HTERT RPE-1 (cell line): ENCODE measurements around the gene PLCB2.

Experiments used
- in situ Hi-C: fragments of 300-500 bp; cut with MboI; formaldehyde crosslinking; loops from 4 replicates; pipeline ENCODE4 v1.14.3; 2020; ENCODE audit warnings: low sequenced_read_pairs

PLCB2 gene

DNA sequence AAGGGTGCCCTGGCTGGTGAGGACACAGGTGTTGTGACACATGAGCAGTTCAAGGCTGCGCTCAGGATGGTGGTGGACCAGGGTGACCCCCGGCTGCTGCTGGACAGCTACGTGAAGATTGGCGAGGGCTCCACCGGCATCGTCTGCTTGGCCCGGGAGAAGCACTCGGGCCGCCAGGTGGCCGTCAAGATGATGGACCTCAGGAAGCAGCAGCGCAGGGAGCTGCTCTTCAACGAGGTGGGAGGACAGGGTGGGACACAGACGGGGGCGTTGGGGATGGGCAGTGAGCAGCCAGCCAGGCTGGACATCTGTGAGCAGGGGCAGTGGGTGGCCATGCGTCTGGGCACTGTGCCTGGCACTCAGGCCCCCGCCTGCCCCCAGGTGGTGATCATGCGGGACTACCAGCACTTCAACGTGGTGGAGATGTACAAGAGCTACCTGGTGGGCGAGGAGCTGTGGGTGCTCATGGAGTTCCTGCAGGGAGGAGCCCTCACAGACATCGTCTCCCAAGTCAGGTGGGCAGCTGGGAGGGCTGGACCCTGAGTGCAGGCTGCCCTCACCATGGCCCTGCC, 35.2 kb downstream of the PLCB2 start:
- in situ Hi-C loops, result no loop called here

DNA sequence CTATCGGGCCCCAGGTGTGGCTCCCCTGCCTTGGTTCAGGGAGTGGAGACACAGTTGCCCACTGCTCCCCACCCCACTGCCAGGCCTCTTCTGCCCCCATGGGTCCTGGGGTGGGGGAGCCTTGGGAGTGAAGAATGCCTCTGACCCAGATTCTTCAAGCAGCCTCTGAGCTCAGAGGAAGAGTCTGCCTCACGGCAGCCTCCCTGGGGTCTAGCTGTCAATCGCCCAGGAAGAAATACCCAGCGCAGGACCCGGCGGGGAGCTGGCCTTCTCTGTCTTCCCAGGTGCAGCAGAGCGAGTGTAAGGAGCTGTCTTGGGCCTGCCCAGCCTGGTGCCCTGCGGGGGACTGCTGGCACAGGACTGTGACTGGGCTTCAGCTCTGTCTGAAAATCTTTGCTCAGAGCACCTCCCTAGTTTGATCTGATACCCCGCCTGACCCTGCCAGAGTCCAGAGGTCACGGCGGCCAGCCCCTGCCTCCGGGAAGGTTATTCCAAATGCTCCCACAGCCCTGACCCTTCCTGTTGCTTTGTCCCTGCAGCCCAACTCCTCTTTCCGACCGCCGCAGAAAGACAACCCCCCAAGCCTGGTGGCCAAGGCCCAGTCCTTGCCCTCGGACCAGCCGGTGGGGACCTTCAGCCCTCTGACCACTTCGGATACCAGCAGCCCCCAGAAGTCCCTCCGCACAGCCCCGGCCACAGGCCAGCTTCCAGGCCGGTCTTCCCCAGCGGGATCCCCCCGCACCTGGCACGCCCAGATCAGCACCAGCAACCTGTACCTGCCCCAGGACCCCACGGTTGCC, 35.9 kb downstream of the PLCB2 start:
- in situ Hi-C loops, result no loop called here

DNA sequence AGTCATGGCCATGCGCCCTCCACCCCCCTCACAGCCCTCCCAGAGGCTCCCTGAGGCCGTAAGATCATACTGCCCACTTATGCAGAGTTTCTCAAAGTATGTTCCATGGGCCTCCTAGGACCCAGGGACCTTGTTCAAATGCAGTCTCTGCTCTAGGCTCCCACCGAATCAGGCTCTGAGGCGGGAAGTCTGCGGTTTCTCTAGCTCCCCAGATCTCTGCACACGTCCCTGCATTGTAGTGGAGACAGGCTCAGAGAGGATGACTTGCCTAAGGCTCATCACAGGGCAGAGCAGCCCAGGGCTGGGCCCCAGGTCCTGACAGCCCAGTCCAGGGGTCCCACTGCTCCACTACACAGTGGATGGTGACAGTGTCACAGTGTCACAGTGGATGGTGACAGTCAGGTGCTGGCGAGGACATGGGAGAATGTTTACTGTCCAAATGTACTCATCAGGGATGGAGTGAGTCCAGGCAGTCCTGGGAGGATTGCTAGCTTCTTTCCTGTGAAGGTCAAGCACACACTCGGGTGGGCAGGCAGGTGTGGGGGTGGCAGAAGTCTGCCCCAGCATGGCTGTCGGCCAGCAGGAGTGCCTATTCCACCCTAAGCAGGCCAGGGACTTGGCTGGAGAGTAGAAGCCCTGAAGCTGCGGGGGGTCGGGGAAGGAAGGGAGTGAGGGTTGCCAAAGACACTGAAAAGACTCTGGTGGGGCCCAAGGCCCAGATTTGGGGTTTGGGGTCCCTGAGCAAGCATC, 37.3 kb downstream of the PLCB2 start:
- in situ Hi-C loops, result no loop called here

DNA sequence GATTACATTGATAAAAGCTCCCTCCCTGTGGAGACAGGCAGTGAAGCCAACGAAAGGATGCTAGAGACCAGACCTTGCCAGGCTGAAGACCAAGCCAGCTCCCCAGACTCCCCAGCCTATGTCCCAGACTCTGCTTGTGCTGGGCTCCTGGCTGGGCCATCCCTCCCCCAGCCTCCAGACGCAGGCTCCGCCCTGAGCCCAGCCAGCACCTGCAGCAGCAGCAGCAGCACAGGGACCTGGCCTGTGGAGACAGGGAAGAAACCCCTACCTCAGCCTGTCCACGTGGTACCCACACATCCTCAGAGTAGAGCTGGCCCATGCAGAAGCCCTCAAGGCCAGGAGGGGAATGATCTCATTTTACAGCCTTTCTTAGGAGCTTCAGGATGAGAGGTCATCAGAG, 38.1 kb downstream of the PLCB2 start:
- in situ Hi-C loops, result no loop called here

DNA sequence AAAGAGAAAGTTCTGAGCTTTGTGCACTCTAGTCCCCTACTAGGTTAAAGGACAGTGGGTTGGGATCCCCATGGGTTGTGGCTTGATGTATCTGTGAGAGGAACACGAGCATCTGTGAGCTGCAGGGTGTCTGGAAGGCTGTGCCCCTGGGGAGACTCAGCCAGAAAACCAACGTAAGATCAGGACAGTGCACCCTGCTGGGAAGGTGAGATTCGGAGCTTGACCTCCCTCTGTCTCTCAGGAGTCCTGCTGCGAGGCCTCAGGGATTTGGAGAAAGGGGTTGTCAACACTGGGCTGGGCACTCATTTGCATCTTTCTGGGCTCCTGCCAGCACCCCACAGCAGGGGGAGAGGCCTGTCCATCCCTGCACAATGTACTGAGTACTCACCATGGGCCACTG, 40.1 kb downstream of the PLCB2 start:
- in situ Hi-C loops, result no loop called here

DNA sequence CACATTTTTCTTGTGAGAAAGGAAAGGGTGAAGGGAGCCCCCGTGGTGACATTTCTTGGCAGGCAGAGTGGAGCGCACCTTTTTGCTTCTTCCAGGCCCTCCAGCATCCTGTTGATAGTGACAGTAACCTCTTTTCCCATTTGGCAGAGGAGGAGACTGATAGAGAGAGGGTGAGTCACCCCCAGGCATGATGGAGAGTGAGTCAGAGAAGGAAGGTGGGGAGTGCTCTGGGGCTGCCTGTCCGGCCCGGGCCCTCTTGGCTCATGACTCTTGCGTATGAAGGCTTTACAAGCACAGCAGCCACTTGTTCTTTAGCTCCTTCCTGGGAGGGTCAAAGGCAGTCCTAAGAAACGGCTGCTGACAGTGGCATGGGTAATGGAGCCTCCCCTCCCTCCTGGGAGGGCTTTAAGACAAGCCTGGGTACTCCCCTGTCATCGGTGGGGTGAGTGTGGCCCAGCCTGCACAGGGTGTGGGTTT, 40.9 kb downstream of the PLCB2 start:
- in situ Hi-C loops, result no loop called here

DNA sequence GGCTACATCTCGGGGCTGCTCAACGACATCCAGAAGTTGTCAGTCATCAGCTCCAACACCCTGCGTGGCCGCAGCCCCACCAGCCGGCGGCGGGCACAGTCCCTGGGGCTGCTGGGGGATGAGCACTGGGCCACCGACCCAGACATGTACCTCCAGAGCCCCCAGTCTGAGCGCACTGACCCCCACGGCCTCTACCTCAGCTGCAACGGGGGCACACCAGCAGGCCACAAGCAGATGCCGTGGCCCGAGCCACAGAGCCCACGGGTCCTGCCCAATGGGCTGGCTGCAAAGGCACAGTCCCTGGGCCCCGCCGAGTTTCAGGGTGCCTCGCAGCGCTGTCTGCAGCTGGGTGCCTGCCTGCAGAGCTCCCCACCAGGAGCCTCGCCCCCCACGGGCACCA, 41.9 kb downstream of the PLCB2 start:
- in situ Hi-C loops, result no loop called here

DNA sequence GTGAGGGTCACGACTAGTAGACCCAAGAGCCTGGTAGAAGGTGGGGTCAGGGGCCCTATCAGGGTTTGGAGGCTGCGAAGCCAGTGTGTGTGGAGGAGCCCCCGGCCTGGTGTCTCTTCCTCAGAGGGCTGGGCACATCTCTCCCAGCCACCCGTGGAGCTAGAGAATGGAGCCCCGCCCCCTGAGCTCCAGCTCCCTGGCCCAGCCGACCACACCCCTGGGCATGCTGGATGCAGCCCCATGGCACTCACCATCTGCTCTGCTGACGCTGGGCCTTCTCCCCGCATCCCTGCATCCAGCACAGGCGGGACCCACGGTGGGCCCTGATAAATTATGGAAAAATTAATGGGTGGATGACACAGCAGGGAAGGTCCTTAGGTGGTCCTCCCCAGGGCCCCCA, 42.4 kb downstream of the PLCB2 start:
- in situ Hi-C loops, result no loop called here

DNA sequence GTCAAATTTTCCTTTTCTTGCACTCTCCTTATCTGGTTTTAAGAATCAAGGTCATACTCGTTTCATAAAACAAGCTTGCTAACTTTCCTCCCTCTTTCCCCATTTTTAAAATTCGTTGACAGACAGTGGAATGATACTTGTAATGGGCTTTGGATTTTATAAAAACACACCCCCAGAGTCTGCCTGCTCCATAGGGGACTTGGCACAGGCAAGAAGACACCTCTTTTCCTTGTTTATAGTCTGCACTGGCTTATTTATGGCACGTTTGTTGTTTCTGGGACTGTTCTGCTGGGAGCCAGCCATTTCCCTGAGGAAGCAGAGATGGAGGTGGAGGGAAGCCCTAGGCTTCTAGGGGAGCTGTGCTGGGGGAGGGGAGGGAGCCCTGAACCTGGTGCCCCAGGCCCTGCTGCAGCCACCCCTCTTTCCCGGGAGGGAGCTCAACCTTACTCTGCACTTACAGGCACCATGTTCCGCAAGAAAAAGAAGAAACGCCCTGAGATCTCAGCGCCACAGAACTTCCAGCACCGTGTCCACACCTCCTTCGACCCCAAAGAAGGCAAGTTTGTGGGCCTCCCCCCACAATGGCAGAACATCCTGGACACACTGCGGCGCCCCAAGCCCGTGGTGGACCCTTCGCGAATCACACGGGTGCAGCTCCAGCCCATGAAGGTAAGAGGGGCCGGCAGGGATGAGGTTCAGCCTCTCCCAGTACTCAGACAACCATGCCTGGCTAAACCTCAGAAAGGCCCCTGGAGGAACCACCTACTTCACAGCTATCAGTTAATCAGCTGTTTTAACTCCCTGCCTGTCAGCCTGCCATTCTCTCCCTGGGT, 43.2 kb downstream of the PLCB2 start:
- in situ Hi-C loops, result no loop called here

DNA sequence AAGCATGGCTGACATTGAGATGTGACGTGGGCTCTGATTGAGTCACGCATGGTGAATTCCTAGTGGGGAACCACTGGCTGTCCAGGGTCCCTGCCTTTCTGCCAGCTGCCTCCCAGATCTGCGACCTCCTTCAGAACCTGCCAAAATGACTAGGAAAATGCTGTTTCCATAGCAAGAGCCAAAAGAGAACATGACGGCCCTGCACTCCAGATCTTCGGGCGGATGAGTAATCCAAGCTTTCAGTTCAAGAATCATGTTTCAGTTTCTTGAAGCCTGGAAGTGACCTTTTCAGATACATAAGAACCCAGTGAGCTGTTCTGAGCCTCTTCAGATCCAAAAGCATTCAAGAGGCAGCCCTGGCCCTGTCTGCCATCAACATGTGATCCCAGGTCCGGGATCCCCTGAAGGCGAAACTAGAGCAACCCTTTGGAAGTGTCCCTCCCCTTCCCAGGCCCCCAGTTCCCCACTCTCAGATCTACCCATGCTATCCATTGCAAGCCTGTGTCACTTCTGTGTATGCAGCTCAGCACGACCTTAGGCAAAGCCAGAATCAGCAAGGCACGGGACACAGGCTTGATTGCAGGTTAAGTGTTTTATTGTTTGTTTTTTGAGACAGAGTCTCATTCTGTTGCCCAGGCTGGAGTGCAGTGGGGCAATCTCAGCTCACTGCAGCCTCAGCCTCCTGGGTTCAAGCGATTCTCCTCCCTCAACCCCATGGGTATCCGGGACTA, 44.5 kb downstream of the PLCB2 start:
- in situ Hi-C loops, result no loop called here

DNA sequence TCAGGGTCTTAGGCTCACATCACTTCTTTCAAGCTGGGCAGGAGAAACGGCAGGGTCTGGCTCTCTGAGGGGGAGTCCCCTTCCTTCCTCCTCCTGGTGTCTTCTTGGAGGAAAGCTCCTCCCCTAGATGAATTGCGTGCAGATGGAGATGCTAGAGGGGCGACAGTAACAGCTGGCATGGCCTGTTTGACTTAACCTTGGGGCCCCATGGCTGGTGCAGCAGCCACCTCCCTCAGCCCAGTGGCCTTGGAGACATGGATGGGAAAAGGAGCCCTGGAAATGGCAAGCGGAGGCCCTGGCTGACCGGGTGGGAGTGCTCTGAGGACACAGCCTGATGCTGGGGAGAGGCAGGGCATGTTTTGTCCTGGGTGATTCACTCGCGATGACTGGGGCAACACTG, 48.7 kb downstream of the PLCB2 start:
- in situ Hi-C loops, result no loop called here

DNA sequence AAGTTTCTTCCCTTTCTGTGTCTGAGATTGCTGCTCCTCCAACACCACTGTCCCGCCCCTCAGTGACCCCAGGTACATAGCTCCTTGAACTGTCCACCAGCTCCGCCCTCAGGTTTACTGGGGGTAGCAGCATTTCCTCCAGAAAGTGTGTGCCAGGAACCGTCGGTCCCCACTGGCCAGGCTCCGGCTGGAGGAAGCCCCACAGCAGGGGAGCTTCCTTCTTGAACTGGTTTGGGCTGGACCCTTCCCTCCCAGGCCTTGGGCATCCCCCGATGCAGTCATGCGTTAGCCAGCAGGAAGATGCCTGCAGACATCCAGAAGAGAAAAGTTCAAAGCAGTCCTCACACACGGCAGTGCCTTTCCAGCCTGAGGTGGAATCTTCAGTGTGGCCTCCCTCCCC, 49.2 kb downstream of the PLCB2 start:
- in situ Hi-C loops, result no loop called here

DNA sequence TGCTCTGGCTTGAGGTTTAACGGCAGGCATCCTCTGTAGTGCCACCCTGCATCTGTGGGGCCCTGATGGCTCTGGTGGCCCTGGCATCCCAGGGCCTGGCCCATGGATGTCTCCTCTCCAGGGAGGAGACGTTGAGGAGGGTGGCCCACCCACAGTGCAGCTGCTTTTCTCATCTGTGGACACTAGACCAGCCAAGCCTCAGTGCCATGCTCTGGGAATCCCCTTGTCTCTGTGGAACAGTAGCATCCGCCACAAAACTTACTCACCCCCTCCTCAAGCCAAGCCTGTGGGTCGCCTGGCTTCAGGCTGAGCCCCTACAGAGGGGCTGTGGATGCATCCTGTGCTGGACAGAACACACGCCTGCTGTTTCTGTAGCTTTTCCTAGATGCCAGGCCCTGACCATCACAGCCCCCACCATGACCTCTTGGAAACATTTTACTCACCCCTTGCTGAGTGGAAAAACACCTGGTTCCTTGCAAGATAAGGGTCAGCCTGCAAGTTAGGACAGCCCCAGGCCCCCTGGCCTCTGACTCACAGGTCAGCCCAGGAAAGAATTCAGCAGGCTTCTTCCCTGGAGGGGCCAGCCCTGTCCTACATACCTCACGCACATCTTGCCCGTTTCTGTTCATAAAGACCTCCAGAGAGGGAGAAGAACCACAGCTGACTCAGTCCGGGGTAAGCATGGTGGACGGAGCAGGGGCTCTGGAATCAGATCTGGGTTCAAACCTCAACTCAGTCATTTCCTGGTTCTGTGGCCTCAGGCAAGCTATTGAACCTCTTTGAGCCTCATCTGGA, 49.9 kb downstream of the PLCB2 start:
- in situ Hi-C loops, result no loop called here

DNA sequence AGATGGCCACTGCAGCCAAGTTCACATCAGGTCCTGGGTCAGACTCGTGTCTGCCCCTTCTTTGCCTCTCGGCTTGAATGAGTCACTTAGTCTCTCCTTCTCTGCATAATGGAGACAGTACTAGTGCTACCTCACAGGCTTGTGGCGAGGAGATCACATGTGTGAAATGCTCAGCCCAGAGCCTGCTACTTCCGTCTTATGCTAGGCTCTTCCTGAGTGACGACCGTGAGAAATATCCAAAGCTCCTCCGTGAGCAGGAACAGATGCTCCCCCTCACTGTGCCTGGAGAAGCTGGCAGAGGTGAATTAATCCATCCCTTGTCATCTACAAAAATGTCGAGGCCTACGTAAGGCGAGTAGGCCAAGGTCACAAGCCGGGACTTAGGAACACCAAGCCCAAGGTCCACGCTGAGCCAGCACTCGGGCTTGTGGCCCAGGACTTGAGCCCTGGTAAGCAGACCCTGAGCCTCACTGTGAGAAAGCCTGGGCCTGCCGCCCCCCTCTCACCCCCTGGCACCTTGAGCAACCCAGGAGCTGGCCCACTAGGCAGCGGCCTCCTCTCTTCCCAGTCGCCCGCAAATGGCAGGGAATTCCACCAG, 51.0 kb downstream of the PLCB2 start:
- in situ Hi-C loops, result no loop called here

DNA sequence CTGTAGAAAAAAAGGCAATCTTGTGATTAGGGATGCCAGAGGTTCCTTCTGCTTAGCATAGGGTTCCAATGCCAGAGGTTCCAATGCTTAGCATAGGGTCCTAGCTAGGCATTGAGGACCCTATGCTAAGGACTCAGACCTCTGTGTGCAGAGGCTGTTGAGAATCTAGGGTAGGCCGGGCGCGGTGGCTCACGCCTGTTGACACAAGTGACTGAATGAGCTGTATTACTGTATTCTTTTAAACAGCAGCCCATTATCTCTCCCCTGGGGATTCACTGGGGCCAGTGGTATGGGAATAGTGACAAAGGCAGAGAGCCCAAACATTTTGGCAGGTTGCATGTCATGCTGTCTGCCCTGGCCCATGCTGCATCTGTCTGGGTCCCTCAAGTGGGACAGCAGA, 52.7 kb downstream of the PLCB2 start:
- in situ Hi-C loops, result no loop called here

DNA sequence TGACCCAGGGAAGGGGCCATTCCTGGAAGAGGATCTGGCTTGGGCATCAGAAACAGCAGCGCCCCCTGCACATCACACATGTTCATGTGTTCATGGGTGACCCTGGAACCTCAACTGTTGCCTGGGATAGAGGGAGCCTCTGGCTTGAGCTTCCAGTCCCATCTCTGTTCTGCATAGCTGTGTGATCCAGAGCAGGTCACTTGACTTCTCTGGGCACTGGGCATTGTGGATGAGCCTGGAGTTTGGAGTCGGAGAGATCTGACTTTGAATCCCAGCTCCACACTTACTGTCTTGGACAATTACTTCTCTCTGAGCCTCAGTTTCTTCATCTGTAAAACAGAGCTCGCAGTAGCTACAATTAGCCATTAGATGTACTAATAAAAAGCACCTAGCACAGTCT, 53.3 kb downstream of the PLCB2 start:
- in situ Hi-C loops, result no loop called here

DNA sequence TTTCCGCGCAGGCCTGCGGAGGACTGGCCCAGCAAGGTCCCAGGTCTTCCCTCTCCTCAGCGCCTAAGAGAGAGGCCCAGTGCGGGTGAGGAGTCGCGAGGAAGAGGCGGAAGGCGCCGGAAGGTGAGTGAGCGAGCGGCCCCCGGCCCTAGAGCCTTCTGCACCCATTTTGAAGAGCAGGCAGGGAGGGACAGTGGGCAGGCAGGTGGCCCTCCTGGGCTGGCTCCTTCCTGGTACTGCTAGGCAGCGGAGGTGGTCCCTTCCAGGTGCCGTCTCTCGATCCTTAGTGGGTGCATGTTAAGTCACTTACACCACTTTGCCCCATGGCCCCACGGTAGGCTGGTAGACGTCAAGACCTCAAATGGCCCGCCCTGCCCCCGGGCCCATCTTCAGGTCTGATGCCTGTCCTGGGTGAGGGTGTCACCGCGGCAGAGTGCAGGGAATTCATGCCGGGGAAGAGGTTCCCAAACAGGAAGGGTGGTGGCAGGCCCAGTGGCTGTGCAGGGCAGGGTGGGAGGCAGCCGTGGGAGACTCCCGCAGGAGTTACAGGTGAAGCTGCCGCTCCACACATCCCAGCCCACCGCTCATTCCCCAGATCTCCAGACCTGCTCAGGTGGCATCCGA, 54.5 kb downstream of the PLCB2 start:
- in situ Hi-C loops, result no loop called here

DNA sequence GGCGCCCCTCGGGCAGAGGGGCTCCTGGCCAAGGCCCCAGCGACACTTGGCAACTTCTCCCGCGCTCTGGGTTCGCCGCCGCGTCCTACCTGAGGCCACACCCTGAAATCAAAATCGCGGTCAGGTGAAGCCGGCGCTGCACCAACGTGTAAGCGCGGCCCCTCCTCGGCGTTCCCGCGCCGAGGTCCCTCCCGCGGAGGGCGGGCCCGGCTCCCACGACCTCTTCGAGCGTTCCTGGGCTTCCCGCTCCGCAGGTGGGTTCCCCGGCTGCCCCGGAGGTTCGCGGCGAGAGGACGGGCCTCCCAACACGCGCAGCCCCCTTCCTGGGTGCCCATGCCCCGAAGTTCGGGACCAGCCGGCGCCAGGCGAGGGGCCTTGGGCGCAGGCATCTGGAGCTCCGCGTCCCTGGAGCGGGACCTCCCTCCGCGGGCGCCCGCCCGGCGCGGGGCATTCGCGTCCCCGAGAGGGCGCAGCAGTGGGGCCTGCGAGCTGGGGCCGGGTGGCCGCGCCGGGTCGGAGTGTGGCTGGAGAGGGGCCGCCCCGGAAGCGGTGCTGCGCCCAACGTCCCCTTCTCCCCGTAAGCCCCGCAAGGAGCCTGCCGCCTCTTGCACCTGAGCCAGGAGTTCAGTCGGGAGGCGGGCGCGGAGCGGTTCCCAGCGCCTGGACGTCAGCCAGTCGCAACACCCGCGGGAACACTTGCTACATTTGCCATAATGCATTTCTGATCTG, 55.1 kb downstream of the PLCB2 start:
- in situ Hi-C loops, result no loop called here
